GM12878 (cell line): ENCODE data around the gene C11orf65. TPM values are rescaled to one million over a fixed set of nuclear protein-coding genes. Genes with fewer than 3 reads are reported as not detected.

Experiments
- EGR1 ChIP-seq, 2 experiments: IDR thresholded peaks; 1 replicate in 1 of 2; 2 replicates in 1 of 2; pipeline ENCODE4 v1.6.1; 2011 to 2012; ENCODE audit warnings: low read depth in 2 of 2, low read length in 2 of 2, borderline replicate concordance in 1 of 2, mild to moderate bottlenecking in 1 of 2, moderate library complexity in 1 of 2
- IKZF1 ChIP-seq: fragments of 450-650 bp; conservative IDR thresholded peaks from 2 replicates; pipeline ENCODE4 v1.6.1; 2017; ENCODE audit warnings: antibody characterized with exemption, mild to moderate bottlenecking
- NBN ChIP-seq: fragments of 450-650 bp; IDR thresholded peaks from 2 replicates; pipeline ENCODE4 v1.6.1; 2016
- NR2F1 ChIP-seq: fragments of 450-650 bp; conservative IDR thresholded peaks from 2 replicates; pipeline ENCODE4 v1.6.1; 2017; ENCODE audit warnings: mild to moderate bottlenecking
- polyA plus RNA-seq, 11 experiments: library from polyadenylated mRNA; depleted of rRNA in 4 of 11; unstranded in 6 of 11; stranded (reverse) in 5 of 11; fragments of >200 nt; fragmentation: Nextera tagmentation in 4 of 11; fragmentation: Illumina TruSeq in 1 of 11; extraction: Ambion mirVana in 4 of 11; extraction: Trizol in 1 of 11; gene quantifications; 1 replicate in 1 of 11; 2 replicates in 10 of 11; pipeline versions ENCODE4 v1.2.1 to v1.2.3, GENCODE V29; 2011 to 2016; ENCODE audit warnings: inconsistent platforms in 2 of 11, missing spikeins in 2 of 11, low read depth in 1 of 11
- total RNA-seq, 4 experiments: library from RNA; depleted of rRNA in 3 of 4; stranded (reverse); fragments of >200 nt in 3 of 4; fragmentation: Illumina TruSeq in 1 of 4; extraction: Trizol in 1 of 4; gene quantifications; 2 replicates each; pipeline versions ENCODE4 v1.2.1 to v1.2.3, GENCODE V29; 2013 to 2021
- TF ChIP-seq, protein P1 (sequence below): fragments of 450-650 bp; IDR thresholded peaks from 2 replicates; pipeline ENCODE4 v1.6.1; 2016; ENCODE audit warnings: mild to moderate bottlenecking, moderate library complexity, borderline replicate concordance
- TF ChIP-seq, protein P2 (sequence below): fragments of 150-350 bp; IDR thresholded peaks from 2 replicates; pipeline ENCODE4 v1.6.1; 2016; ENCODE audit warnings: low read depth, low read length

C11orf65 gene
- total and polyA plus RNA-seq, 10 of the 15 experiments (the other 5 are each of a cell fraction or from before 2014, with no cell fraction given) = 0.71 to 2.0 (median 1.2) TPM

DNA sequence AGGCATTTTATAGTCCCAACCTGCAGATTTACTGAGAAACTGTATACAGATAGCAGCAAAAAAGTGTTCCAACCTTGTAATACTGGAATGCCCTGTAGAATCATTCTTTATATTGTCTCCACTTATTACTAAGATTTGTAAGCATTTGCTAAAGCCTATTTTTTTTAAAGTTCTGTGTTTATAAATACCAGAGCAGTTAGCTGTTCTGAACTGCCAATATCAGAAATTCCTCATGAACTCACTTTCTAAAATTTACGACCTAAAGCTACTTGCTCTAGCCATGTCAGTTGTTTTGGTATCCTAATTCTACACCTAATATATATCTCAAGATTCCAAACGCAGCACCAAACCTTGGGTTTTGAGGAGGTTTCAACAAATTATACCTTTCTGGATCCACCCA lies 103.2 kb downstream of the C11orf65 start (continued):
- TF ChIP-seq, protein P1, sequence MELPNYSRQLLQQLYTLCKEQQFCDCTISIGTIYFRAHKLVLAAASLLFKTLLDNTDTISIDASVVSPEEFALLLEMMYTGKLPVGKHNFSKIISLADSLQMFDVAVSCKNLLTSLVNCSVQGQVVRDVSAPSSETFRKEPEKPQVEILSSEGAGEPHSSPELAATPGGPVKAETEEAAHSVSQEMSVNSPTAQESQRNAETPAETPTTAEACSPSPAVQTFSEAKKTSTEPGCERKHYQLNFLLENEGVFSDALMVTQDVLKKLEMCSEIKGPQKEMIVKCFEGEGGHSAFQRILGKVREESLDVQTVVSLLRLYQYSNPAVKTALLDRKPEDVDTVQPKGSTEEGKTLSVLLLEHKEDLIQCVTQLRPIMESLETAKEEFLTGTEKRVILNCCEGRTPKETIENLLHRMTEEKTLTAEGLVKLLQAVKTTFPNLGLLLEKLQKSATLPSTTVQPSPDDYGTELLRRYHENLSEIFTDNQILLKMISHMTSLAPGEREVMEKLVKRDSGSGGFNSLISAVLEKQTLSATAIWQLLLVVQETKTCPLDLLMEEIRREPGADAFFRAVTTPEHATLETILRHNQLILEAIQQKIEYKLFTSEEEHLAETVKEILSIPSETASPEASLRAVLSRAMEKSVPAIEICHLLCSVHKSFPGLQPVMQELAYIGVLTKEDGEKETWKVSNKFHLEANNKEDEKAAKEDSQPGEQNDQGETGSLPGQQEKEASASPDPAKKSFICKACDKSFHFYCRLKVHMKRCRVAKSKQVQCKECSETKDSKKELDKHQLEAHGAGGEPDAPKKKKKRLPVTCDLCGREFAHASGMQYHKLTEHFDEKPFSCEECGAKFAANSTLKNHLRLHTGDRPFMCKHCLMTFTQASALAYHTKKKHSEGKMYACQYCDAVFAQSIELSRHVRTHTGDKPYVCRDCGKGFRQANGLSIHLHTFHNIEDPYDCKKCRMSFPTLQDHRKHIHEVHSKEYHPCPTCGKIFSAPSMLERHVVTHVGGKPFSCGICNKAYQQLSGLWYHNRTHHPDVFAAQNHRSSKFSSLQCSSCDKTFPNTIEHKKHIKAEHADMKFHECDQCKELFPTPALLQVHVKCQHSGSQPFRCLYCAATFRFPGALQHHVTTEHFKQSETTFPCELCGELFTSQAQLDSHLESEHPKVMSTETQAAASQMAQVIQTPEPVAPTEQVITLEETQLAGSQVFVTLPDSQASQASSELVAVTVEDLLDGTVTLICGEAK = no peak
- TF ChIP-seq EGR1 (IDR thresholded peaks at IDR 0.05; ENCODE audit: borderline replicate concordance in 1 of 2, low read depth in 2 of 2, low read length in 2 of 2) = no peak
- TF ChIP-seq NR2F1 = no peak
- TF ChIP-seq NBN = no peak
- no peak for TF ChIP-seq IKZF1
- TF ChIP-seq, protein P2, sequence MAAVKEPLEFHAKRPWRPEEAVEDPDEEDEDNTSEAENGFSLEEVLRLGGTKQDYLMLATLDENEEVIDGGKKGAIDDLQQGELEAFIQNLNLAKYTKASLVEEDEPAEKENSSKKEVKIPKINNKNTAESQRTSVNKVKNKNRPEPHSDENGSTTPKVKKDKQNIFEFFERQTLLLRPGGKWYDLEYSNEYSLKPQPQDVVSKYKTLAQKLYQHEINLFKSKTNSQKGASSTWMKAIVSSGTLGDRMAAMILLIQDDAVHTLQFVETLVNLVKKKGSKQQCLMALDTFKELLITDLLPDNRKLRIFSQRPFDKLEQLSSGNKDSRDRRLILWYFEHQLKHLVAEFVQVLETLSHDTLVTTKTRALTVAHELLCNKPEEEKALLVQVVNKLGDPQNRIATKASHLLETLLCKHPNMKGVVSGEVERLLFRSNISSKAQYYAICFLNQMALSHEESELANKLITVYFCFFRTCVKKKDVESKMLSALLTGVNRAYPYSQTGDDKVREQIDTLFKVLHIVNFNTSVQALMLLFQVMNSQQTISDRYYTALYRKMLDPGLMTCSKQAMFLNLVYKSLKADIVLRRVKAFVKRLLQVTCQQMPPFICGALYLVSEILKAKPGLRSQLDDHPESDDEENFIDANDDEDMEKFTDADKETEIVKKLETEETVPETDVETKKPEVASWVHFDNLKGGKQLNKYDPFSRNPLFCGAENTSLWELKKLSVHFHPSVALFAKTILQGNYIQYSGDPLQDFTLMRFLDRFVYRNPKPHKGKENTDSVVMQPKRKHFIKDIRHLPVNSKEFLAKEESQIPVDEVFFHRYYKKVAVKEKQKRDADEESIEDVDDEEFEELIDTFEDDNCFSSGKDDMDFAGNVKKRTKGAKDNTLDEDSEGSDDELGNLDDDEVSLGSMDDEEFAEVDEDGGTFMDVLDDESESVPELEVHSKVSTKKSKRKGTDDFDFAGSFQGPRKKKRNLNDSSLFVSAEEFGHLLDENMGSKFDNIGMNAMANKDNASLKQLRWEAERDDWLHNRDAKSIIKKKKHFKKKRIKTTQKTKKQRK = no peak
